Measurements from ENCODE around the gene ETS1.

The ETS1 gene

DNA sequence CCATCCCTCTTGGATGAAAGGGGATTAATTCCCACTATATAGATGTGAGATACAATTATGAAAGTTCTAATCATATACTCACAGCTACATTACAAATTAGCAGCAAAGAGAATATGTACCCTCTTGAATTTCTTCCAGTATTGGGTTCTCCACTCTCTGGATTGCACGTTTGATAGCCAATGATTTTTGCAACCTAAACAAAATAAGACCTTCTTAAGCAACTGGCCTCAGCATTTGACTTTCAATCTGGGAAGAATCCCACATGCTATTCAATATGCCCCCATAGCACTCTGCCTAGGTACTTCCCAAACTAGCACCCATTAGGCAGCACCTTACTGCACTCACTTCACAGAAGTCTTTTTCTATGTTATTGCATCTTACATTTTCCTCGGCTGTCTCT, 55.8 kb downstream of the ETS1 start:
- Mint-ChIP-seq H3K4me3 (no peak overlapping the region), H3K27ac (no peak overlapping the region), H3K36me3 (ENCODE audit: low read depth) (no peaks in the 10 kb centered on the region), H3K4me1 (peaks cover 41% of the 10 kb centered on the region), H3K27me3 (ENCODE audit: low read depth, poor library complexity) (peaks cover 68% of the 10 kb centered on the region), H3K9me3 (peaks cover 6% of the 10 kb centered on the region)
- DNase-seq = no peak
- TF ChIP-seq, protein P1, sequence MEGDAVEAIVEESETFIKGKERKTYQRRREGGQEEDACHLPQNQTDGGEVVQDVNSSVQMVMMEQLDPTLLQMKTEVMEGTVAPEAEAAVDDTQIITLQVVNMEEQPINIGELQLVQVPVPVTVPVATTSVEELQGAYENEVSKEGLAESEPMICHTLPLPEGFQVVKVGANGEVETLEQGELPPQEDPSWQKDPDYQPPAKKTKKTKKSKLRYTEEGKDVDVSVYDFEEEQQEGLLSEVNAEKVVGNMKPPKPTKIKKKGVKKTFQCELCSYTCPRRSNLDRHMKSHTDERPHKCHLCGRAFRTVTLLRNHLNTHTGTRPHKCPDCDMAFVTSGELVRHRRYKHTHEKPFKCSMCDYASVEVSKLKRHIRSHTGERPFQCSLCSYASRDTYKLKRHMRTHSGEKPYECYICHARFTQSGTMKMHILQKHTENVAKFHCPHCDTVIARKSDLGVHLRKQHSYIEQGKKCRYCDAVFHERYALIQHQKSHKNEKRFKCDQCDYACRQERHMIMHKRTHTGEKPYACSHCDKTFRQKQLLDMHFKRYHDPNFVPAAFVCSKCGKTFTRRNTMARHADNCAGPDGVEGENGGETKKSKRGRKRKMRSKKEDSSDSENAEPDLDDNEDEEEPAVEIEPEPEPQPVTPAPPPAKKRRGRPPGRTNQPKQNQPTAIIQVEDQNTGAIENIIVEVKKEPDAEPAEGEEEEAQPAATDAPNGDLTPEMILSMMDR (IDR thresholded peaks at IDR 0.05) = no peak

DNA sequence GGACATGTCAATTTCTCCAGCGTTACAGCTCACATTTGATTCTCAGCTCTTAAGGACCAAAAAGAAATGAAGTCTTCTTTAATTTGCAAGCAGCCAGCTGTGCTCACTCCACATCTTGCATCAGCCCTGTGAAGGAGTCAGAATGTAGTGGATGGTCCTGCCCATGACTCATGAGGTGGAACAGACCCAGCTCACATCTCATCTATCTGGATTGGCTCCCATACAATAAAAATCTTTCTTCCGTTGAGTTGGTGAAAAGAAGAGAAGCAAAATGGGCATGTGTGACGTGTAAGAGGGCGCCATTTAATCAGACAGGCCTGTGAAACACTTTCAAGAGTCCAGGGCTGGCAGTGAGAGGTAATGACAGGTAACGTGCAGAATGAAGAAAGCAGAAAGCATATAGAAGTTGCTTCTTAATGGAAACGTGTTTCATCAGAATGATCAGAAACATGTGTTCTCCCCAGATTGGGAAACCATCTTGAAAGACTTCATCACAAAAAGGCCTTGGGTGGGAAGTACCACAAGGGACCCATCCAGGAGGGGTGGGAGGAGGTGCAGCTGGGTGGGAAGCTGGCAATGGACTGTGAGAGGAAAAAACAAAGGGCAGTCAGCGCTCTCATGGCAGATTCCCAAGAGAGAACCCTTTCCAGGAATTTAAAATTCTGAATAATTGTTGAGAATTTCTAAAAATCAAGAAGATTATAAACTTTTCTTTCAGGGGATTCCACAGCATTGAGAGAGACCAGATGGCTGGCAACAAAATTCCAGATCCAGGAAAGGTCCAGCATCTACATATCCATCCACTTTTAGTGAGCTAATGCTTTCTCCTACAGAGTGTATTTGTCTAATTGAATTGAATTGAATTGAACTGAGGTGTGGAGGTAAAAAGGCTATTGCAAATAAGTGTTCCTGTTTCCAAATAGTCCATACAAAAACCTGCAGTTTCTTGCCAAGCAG, 57.0 kb downstream of the ETS1 start:
- peaks cover 52% of the 10 kb centered on the region for H3K4me1 Mint-ChIP-seq
- TF ChIP-seq, protein P1 (IDR thresholded peaks at IDR 0.05) = no peak
- H3K27me3 Mint-ChIP-seq (ENCODE audit: low read depth, poor library complexity) = peaks cover 70% of the 10 kb centered on the region
- no peaks in the 10 kb centered on the region for H3K36me3 Mint-ChIP-seq (ENCODE audit: low read depth)
- H3K4me3 Mint-ChIP-seq = no peak overlapping the region
- H3K9me3 Mint-ChIP-seq = peaks cover 4% of the 10 kb centered on the region
- no peak for DNase-seq
- no peak overlapping the region for H3K27ac Mint-ChIP-seq

DNA sequence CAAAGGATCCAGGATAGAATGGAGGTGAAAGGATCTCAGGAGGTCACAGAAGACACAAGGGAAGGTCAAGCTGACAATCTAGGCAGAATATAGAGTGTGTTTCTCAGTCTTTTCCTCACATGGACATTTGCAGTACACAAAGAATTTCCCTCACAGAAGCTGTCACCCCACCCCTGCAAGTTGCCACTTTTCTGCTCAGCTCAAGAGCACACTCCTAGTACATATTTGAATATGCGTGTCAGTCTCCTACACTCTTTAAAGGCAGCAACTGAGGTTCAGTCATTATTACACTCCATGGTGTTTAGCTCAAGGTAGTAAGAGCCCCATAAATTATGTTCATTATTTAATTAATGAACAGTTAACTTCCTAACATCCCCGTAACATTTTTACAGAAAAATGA, 59.1 kb downstream of the ETS1 start:
- Mint-ChIP-seq H3K27ac (no peak overlapping the region), H3K4me3 (no peak overlapping the region), H3K27me3 (ENCODE audit: low read depth, poor library complexity) (peaks cover 59% of the 10 kb centered on the region), H3K9me3 (no peaks in the 10 kb centered on the region), H3K4me1 (peaks cover 58% of the 10 kb centered on the region), H3K36me3 (ENCODE audit: low read depth) (no peaks in the 10 kb centered on the region)
- DNase-seq = no peak
- TF ChIP-seq, protein P1 (IDR thresholded peaks at IDR 0.05) = no peak

DNA sequence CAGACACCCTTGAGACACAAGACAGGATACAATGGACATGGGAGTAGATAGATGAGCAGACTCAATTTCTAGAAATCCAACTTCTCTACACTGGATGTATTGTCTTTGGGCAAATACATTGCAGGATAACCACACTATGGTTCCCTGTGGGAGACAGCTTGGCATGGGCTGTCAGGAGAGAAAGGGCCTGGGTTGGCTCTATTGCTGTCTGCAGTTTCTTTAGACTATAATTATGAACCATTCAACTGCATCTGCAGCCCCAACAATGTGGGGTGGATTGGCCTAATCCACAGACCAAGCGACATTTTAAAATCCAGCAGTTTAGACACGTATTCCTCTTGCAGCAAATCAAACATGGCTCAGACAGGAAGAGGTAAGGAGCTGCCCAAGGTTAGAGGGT, 60.3 kb downstream of the ETS1 start:
- Mint-ChIP-seq H3K4me3 (no peak overlapping the region), H3K36me3 (ENCODE audit: low read depth) (no peaks in the 10 kb centered on the region), H3K27me3 (ENCODE audit: low read depth, poor library complexity) (peaks cover 53% of the 10 kb centered on the region), H3K4me1 (peaks cover 58% of the 10 kb centered on the region), H3K9me3 (no peaks in the 10 kb centered on the region), H3K27ac (no peak overlapping the region)
- TF ChIP-seq, protein P1 (IDR thresholded peaks at IDR 0.05) = no peak
- DNase-seq = no peak

DNA sequence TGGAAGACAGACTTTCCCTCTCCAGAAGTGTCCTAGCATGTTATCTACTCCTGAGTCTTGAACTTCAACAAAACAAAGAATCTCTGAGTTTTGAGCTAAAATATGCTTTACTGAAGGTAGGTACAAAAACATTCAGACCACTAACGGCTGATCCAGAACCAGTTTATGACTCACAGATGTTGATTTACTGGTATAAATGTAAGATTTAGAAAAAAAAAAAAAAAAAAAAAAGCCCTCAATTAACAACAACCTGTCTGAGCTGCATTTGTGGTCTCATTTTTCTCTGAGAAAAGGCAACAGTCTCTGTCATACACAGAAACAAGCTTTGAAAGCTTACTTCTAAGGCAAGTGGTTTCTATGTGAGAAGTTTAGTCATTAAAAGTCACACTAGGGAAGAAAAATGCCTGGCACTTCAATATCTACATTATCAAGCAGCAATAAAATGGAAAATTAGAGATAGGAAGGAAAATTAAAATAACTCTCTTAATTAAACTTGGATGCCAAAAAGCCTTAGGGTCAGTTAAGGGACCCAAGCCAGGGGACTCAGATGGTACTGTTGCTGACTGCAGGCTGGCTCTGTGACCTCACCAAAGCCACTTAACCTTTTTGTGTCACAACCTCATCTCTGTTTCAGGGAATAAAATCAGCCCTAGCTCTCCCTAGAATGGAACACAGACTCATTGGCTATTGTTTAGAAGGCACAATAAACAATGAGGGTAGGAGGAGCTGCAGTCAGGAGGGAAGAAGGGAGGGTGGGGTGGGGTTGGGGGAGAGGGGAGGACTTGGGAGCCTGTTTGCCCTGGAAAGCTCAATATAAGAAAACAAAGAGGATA, 61.7 kb downstream of the ETS1 start:
- DNase-seq = no peak
- H3K4me3 Mint-ChIP-seq = no peak overlapping the region
- peaks cover 56% of the 10 kb centered on the region for H3K27me3 Mint-ChIP-seq (ENCODE audit: low read depth, poor library complexity)
- no peak overlapping the region for H3K27ac Mint-ChIP-seq
- TF ChIP-seq, protein P1 (IDR thresholded peaks at IDR 0.05) = no peak
- no peaks in the 10 kb centered on the region for H3K36me3 Mint-ChIP-seq (ENCODE audit: low read depth)
- no peaks in the 10 kb centered on the region for H3K9me3 Mint-ChIP-seq
- H3K4me1 Mint-ChIP-seq = peaks cover 68% of the 10 kb centered on the region

All from nephron progenitor cell (in vitro differentiated cells).